Skeletal muscle tissue (tissue), 4 donors: ENCODE data around the gene KAT8. TPM values are rescaled to one million over a fixed set of nuclear protein-coding genes. Genes with fewer than 3 reads are reported as not detected.

Source experiments
- H3K27ac ChIP-seq: one replicate; pipeline ENCODE4 v1.7.0; 2013; ENCODE audit warnings: mild to moderate bottlenecking, low read depth, low read length, inconsistent platforms
- H3K27me3 ChIP-seq, 3 donors: one replicate each; pipeline ENCODE4 v1.7.0; 2013; ENCODE audit warnings: low read length in 3 of 3; ENCODE audit not compliant: control insufficient read depth in 3 of 3, insufficient read depth in 3 of 3
- H3K36me3 ChIP-seq, 3 donors: one replicate each; pipeline ENCODE4 v1.7.0; 2013; ENCODE audit warnings: low read length in 3 of 3; ENCODE audit not compliant: control insufficient read depth in 3 of 3, insufficient read depth in 3 of 3
- H3K4me1 ChIP-seq, 3 donors: one replicate each; pipeline ENCODE4 v1.7.0; 2013; ENCODE audit warnings: low read length in 3 of 3, mild to moderate bottlenecking in 3 of 3; ENCODE audit not compliant: control insufficient read depth in 3 of 3, insufficient read depth in 3 of 3
- H3K4me3 ChIP-seq, 3 donors: one replicate each; pipeline ENCODE4 v1.7.0; 2013; ENCODE audit warnings: low read length in 3 of 3
- H3K9ac ChIP-seq, 3 donors: one replicate each; pipeline ENCODE4 v1.7.0; 2013; ENCODE audit warnings: low read length in 3 of 3, mild to moderate bottlenecking in 3 of 3, moderate library complexity in 2 of 3, low read depth in 1 of 3
- H3K9me3 ChIP-seq, 3 donors: one replicate each; pipeline ENCODE4 v1.7.0; 2013; ENCODE audit warnings: low read length in 3 of 3; ENCODE audit not compliant: control insufficient read depth in 3 of 3
- total RNA-seq: library from RNA; depleted of rRNA; stranded (reverse); fragments of >200 nt; gene quantifications from one replicate; pipeline ENCODE4 v1.2.3, GENCODE V29; 2014
- donor health status: Osteomylitis.

KAT8 gene
- total RNA-seq, 1 donor from 2014 or later = 43.3 TPM

GRCh38 chr16:31077592-31078396, 39.7 kb upstream of the KAT8 start:
- Histone ChIP-seq H3K27ac (no peak overlapping the region), H3K9ac (no peak overlapping the region), H3K27me3 (no peaks in the 10 kb centered on the region), H3K36me3 (peaks cover 57 to 58% (median 57%) of the 10 kb centered on the region in 3 donors), H3K9me3 (no peaks in the 10 kb centered on the region), H3K4me3 (no peak overlapping the region), H3K4me1 (peaks cover 15 to 22% (median 20%) of the 10 kb centered on the region in 3 donors)

GRCh38 chr16:31078597-31079341, 38.7 kb upstream of the KAT8 start:
- no peak overlapping the region for H3K27ac ChIP-seq
- H3K27me3 ChIP-seq = no peaks in the 10 kb centered on the region
- no peak overlapping the region for H3K9ac ChIP-seq
- peaks cover 13 to 22% (median 16%) of the 10 kb centered on the region in 3 donors for H3K4me1 ChIP-seq
- H3K9me3 ChIP-seq = no peaks in the 10 kb centered on the region
- H3K36me3 ChIP-seq = peaks cover 57 to 61% (median 58%) of the 10 kb centered on the region in 3 donors
- no peak overlapping the region for H3K4me3 ChIP-seq

DNA sequence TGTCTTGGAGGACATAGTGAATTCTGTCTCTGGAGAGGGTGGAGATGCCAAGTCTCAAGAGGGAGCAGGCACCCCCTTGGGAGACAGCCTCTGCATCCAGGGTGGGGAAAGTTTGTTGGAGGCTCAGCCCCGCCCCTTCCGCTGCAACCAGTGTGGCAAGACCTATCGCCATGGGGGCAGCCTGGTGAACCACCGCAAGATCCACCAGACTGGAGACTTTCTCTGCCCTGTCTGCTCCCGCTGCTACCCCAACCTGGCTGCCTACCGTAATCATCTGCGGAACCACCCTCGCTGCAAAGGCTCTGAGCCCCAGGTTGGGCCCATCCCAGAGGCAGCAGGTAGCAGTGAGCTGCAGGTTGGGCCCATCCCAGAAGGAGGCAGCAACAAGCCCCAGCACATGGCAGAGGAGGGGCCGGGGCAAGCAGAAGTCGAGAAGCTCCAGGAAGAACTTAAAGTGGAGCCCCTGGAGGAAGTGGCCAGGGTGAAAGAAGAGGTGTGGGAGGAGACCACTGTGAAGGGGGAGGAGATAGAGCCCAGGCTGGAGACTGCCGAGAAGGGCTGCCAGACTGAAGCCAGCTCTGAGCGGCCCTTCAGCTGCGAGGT, 38.0 kb upstream of the KAT8 start:
- Histone ChIP-seq H3K27me3 (no peaks in the 10 kb centered on the region), H3K9me3 (no peaks in the 10 kb centered on the region), H3K27ac (no peak overlapping the region), H3K36me3 (peaks cover 57 to 68% (median 62%) of the 10 kb centered on the region in 3 donors), H3K9ac (no peak overlapping the region), H3K4me1 (peaks cover 13 to 22% (median 17%) of the 10 kb centered on the region in 3 donors), H3K4me3 (no peak overlapping the region)

DNA sequence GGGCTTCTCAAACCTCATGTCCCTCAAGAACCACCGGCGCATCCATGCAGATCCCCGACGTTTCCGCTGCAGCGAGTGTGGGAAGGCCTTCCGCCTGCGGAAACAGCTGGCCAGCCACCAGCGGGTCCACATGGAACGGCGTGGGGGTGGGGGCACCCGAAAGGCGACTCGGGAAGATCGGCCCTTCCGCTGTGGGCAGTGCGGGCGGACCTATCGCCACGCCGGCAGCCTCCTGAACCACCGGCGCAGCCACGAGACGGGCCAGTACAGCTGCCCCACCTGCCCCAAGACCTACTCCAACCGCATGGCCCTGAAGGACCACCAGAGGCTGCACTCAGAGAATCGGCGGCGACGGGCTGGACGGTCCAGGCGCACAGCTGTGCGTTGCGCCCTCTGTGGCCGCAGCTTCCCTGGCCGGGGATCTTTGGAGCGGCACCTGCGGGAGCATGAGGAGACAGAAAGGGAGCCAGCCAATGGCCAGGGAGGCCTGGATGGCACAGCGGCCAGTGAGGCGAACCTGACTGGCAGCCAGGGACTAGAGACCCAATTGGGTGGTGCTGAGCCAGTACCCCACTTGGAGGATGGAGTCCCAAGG, 37.3 kb upstream of the KAT8 start:
- Histone ChIP-seq H3K9ac (peak overlapping the region in 1 of 3 donors; percentile 25), H3K4me3 (no peak overlapping the region), H3K27me3 (no peaks in the 10 kb centered on the region), H3K27ac (no peak overlapping the region), H3K9me3 (no peaks in the 10 kb centered on the region), H3K36me3 (peaks cover 64 to 69% (median 65%) of the 10 kb centered on the region in 3 donors), H3K4me1 (peaks cover 7 to 15% (median 10%) of the 10 kb centered on the region in 3 donors)

DNA sequence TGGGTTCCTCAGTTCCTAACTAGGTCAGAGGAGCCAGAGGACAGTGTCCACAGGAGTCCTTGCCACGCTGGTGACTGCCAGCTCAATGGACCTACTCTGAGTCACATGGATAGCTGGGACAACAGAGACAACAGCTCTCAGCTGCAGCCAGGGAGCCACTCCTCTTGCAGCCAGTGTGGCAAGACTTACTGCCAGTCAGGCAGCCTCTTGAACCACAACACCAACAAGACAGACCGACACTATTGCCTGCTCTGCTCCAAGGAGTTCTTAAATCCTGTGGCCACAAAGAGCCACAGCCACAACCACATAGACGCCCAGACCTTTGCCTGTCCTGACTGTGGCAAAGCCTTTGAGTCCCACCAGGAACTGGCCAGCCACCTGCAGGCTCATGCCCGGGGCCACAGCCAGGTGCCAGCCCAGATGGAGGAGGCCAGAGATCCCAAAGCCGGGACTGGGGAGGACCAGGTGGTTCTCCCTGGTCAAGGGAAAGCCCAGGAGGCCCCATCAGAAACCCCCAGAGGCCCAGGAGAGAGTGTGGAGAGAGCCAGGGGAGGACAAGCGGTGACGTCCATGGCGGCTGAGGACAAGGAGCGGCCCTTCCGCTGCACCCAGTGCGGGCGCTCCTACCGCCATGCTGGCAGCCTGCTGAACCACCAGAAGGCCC, 36.6 kb upstream of the KAT8 start:
- peaks cover 65 to 72% (median 65%) of the 10 kb centered on the region in 3 donors for H3K36me3 ChIP-seq
- H3K9ac ChIP-seq = peak overlapping the region in 1 of 3 donors; percentile 25
- H3K4me3 ChIP-seq = no peak overlapping the region
- H3K4me1 ChIP-seq = peaks cover 5 to 9% (median 6%) of the 10 kb centered on the region in 3 donors
- no peaks in the 10 kb centered on the region for H3K27me3 ChIP-seq
- H3K27ac ChIP-seq = no peak overlapping the region
- no peaks in the 10 kb centered on the region for H3K9me3 ChIP-seq

DNA sequence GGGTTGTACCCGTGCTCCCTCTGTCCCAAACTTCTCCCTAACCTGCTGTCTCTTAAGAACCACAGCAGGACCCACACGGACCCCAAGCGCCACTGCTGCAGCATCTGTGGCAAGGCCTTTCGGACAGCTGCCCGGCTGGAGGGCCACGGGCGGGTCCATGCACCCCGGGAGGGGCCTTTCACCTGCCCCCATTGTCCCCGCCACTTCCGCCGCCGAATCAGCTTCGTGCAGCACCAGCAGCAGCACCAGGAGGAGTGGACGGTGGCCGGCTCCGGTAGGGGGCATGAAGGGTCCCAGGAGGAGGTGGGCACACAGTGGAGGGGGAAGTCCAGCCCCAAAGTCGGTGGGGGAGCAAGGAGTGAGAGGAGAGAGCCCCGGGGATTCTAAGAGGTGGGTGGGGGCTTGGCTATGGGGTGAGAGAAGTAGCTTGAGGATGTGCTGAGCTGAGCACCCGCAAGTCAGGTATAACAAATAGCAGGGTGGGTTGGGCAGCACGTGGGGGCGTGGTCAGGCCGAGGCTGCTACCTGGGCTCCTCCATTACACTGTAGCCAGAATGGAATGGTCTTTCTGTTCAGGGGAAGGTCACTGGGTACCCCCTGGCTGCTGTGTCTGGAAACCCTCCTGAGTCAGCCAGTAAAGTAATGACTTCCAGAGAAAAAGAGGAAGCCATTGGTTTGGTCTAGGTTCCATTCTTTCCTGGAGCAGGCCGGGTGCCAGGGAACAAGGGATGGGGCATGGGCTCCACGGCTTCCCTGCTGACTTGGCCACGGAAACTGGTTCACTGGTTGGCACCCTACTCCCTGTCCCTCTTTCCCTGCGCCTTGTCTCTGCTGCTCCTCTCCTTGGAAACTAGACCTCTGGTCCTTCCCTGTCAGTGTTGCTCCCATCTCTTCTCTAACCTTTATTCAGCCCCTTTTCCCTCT, 35.8 kb upstream of the KAT8 start:
- H3K9me3 ChIP-seq = no peaks in the 10 kb centered on the region
- H3K27me3 ChIP-seq = no peaks in the 10 kb centered on the region
- H3K4me1 ChIP-seq = peaks cover 5 to 6% (median 5%) of the 10 kb centered on the region in 3 donors
- no peak overlapping the region for H3K27ac ChIP-seq
- H3K36me3 ChIP-seq = peaks cover 58 to 68% (median 61%) of the 10 kb centered on the region in 3 donors
- H3K4me3 ChIP-seq = no peak overlapping the region
- H3K9ac ChIP-seq = no peak overlapping the region

GRCh38 chr16:31082368-31083045, 35.0 kb upstream of the KAT8 start:
- no peak overlapping the region for H3K4me3 ChIP-seq
- H3K27ac ChIP-seq = no peak overlapping the region
- H3K4me1 ChIP-seq = peaks cover 5 to 6% (median 5%) of the 10 kb centered on the region in 3 donors
- peaks cover 49 to 64% (median 52%) of the 10 kb centered on the region in 3 donors for H3K36me3 ChIP-seq
- H3K27me3 ChIP-seq = no peaks in the 10 kb centered on the region
- H3K9me3 ChIP-seq = no peaks in the 10 kb centered on the region
- peak overlapping the region in 1 of 3 donors; percentile 25 for H3K9ac ChIP-seq

DNA sequence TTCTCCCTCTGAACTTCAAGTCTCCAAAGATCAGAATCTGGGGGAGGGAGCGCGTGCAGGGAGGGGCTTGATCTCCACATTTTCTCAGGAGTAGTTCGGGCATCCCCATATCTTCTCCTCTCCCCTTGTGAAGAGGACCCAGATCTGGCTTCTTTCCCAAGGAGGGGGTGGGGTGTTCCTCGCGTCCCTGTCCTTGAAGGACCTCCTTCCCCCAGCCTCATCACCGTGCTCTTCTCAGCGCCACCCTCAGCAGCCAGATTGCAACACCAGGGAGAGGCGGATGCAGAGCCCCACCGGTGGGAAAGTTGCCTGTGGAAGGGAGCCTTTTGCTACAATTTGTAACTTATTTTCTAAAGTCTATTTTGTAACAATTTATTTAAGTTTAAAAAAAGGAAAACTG, 34.4 kb upstream of the KAT8 start:
- Histone ChIP-seq H3K4me1 (peaks cover 5 to 6% (median 5%) of the 10 kb centered on the region in 3 donors), H3K27ac (no peak overlapping the region), H3K4me3 (no peak overlapping the region), H3K9ac (no peak overlapping the region), H3K36me3 (peaks cover 44 to 58% (median 47%) of the 10 kb centered on the region in 3 donors), H3K27me3 (no peaks in the 10 kb centered on the region), H3K9me3 (no peaks in the 10 kb centered on the region)
